T-helper 2 cell (primary cell): ENCODE data around the gene FLYWCH1.

ENCODE experiments used
- DNase-seq, 5 experiments: peaks; one replicate each; pipeline versions ENCODE4 v3.0.0 to v3.0.0-alpha.2; 2012 to 2022

The FLYWCH1 gene

GRCh38 chr16:2954656-2955381, 43.1 kb downstream of the FLYWCH1 start:
- no peak for DNase-seq

- no peak for DNase-seq
Observed at GRCh38 chr16:2955438-2955778, 43.7 kb downstream of the FLYWCH1 start.

DNA sequence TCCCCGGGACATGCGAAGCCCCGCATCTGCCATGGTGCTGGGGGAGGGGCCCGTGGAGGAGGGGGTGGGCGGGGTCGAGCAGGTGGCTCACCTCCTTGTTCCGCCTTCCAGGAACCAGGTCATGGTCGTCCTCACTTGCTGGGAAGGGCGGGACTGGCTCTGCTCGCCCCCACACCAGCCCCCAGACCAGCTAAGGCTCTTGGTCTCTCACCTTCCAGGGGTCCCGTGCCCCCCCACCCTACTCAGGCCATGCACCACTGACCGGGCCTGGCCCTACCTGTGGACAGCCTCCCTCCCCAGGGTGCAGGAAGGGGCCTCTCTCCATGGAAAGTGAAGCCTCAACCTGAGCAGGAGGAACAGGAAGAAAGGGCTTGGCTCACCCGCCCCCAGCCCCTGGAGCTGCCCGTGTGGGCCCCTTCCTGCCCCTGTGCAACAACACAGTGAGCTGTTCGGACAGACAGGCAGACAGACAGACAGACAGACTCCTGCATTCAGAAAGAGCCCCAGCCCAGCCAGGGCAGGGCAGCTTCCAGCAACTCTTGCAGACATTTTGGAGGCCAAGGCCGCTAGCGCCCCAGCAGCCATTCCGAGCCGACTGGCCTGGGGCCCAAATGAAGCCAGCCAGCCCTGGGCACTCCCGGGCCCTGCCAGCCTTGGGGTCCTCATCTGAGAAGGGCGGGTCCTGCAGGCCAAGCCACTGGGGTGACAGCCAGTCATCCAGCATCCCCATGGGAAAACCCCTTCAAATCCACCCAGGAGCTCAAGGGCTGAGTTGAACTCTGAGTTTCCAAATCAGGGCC, 44.2 kb downstream of the FLYWCH1 start:
- DNase-seq: no peak

DNA sequence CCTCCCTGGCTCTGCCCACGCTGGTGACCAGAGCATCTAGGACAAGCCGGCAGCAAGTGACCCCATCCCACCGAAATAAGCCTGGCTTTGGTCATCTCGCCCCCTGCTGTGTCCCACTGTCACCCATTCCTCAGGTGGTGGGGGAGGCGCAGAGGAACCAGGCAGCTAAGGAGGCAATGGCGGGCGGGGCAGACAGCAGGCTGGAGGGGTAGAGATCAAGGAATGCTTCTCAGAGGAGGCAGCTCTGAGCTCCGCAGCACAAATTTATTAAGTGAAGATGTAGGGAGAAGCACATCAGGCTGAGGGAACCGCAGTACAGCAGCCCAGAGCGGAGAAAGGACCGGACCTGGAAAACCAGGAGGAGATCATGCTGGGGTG, 44.8 kb downstream of the FLYWCH1 start:
- DNase-seq: no peak

DNA sequence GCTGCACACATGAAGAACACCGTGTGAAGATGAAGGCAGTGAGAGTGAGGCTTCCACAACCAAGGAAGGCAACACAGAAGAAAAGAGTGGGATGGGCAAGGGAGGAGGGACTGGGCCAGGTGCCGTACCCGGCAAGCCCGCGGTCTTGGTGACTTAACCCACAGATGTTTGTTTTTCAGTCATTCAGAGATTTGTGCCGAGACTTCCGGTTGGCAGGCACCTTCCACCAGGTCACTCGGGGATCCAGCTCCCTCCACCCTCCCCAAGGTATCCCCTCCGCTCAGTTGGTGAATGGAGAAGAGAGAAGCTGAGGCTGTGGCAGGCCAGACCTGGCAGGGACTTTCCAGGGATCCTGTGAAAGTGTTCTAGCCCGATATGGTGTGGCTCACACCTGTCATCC, 47.5 kb downstream of the FLYWCH1 start:
- DNase-seq: no peak

DNA sequence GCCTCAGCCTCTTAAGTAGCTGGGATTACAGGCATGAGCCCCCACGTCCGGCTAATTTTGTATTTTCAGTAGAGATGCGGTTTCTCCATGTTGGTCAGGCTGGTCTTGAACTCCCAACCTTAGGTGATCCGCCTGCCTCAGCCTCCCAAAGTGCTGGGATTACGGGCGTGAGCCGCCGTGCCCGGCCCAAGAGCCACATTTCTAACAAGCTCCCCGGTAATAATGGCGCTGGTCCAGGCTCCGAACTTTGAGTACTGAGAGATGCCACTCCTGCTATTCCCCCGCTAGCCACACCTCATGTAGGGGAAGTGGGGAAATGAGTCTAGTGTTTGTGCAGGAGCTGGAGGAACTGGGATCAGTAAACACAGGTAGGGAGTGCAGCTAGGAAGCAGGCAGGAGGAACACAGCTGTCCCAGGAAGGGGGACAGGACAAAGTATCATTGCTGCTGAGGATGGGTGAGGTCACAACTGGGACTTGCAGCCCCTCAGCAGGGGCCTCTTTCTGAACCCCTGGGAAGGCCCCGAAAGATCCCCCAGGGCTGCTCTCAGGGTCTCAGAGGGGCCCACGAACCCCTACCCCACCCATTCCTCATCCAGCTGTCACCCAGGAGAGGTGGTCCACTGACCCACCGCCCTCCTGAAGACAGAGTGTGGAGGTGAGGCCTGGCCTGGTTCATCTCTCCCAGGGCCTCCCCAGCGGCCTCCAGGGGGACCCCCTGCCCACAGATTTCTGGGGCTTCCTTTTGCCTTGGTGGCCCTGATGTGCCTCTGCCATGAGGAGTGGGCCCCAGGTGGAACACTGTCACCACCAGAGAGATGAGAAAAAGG, 48.7 kb downstream of the FLYWCH1 start:
- DNase-seq: no peak

- DNase-seq: no peak
Observed at GRCh38 chr16:2962334-2963073, 50.8 kb downstream of the FLYWCH1 start.

DNA sequence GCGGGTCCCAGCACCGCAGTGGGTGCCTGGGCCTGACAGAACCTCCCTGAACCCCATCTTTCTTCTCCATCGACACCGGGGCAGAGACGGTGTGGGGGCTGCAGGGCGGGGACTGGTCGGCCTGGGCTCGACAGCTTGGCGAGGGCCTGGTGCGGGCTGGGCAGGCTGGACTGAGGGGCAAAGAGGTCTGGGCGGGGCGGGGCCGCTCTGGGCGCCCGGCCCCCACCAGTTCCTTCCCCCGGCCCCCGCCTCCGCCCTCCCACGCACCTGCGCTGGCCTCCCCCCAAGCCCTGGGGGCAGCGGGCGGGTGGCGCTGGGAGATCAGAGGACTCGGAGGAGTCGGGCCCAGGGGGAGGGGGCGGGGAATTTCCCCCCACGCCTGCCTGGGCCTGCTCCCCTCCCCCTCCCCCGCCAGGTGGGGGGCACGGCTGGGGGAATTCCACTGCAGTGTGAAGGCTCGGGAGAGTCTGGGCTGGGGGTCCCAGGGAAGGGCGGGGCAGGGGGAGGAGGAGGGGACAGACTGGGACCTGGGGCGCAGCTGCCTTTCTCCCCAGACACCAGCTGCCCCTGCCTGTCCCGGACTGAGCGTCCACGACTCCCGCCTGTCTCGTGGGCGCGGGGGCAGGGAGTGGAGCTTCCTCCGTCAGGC, 51.5 kb downstream of the FLYWCH1 start:
- DNase-seq: peak in 2 of 5 experiments; percentile 22 to 28

DNA sequence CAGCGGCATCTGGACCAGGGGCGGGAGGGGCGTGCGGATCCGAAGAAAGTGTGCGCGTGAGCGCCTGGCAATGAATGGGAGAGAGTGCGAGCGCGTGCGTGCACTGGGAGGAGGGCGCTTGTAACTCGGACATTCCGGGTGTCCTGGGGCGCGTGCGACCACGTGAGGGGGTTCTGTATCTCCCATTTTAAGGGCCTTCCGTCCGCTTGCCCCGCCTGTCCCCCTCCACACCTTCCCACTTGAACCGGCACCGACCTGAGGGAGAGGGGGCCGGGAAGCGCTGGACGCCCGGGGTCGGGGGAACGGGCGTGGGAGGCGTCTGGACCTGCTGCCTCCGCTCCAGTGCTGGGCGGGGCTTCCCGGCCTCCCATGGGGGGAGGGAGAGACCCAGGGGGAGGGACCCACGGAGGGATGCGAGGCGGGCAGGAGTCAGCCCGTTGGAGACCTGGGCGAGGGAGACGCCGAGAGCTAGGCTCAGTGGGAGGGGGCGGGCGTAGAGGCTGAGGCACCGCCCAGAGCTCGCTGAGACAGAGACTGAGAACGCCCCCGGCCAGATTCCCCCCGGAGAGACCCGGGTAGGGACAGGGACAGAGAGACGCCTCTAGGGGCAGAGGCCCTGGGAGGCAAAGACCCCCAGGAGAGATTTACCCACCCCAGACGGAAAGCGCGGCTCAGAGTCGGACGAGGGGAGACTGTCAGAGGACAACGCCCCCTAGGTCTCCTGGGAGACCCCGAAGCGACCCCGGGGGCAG, 52.2 kb downstream of the FLYWCH1 start, which contains the start of gene KREMEN2:
Gene KREMEN2, plus strand, starts transcription at position 553 of the 752 bp plus-strand sequence. CDS start 246 bp downstream, outside the sequence.
- peak in 1 of 5 experiments; percentile 33 for DNase-seq

- peak; percentile 39 to 66 (median 48) for DNase-seq
Observed at GRCh38 chr16:2964475-2965336, 53.0 kb downstream of the FLYWCH1 start.

GRCh38 chr16:2966043-2966807, 54.5 kb downstream of the FLYWCH1 start:
- no peak for DNase-seq

DNA sequence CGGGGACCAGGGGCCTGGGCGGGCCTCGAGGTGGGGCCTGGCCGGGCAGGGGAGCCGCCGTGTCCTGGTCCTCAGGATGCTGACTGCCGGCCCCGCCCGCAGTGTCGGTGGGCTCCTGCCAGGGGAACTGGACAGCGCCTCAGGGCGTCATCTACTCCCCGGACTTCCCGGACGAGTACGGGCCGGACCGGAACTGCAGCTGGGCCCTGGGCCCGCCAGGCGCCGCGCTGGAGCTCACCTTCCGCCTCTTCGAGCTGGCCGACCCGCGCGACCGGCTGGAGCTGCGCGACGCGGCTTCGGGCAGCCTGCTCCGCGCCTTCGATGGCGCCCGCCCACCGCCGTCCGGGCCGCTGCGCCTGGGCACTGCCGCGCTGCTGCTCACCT, 55.1 kb downstream of the FLYWCH1 start:
- no peak for DNase-seq

- DNase-seq: no peak
Observed at GRCh38 chr16:2967211-2967631, 55.5 kb downstream of the FLYWCH1 start.

- no peak for DNase-seq
Observed at GRCh38 chr16:2967721-2968161, 56.0 kb downstream of the FLYWCH1 start.

DNA sequence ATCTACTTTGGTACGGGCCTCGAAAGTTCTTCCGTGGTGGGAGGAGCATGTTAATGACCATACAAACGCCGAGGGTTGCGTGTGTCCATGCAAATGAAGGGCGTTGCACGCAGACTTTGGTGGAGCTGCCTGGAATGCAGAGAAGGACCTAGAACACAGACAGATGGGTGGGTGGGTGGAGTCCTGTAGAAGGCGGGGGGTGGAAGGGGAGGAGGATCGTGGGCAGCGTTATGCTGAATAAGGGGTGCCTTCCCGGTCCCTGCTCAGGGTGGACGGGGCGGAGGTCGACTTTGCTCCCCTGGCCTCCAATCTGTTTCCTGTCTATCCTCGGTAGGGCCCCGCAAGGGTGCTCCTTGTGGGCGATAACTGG, 56.6 kb downstream of the FLYWCH1 start:
- no peak for DNase-seq

- peak; percentile 61 to 88 (median 66) for DNase-seq
Observed at GRCh38 chr16:2968738-2969544, 57.2 kb downstream of the FLYWCH1 start, which contains the start of gene PAQR4. TSS of gene PAQR4 (plus strand) at chr16:2969348. CDS start at chr16:2969675, 327 bp downstream.

DNA sequence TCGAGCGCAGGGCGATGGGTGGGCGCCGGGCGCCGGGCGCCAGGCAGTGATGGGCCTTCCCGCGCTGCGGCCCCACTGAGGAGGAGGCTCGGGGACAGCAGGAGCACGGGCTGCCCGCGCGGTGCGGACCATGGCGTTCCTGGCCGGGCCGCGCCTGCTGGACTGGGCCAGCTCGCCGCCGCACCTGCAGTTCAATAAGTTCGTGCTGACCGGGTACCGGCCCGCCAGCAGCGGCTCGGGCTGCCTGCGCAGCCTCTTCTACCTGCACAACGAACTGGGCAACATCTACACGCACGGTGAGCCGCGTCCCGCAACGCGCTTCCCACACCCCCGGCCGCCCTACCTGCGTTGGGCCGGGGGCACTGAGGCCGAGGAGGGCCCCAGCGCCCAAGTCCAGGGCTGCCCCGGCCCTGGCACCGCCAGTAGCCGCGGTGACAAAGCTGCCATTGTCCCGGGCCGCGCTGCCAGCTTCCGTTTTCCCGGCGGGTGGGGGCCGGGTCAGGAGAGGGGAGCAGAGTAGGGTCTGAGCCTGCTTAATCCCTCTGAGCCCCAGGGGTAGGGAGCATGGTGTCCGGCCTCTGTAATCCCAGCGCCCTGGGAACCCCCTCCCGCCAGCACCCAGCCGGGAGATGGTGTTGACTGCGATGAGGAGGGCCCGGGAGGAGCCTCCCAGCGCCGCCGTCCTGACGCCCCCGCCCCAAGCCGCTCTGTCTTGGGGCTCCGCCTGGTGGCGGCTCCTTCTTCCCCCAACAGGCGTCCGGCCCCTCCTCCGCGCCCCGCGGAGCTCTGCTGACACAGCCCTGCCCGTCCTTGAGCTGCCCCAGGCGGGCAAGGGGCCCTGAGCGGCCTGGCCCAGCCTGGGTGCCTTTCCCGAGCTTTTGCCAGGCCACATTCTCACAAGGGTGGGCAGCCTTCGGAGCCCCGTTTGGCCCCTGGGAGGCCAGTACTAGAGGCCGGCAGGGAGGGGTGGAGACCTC, 58.1 kb downstream of the FLYWCH1 start:
- DNase-seq: peak; percentile 31 to 87 (median 65)
